H1 (cell line): ENCODE results near the gene TCP11. TPM values are rescaled to one million over a fixed set of nuclear protein-coding genes. Genes with fewer than 3 reads are reported as not detected.

ENCODE experiments used
- CEBPB ChIP-seq: IDR thresholded peaks from 2 replicates; pipeline ENCODE4 v1.6.1; 2012; ENCODE audit warnings: low read depth, low read length
- YY1 ChIP-seq: IDR thresholded peaks from 2 replicates; pipeline ENCODE4 v1.6.1; 2011; ENCODE audit warnings: low read depth, mild to moderate bottlenecking, low read length
- polyA plus RNA-seq, 7 experiments: library from polyadenylated mRNA; depleted of rRNA in 3 of 7; stranded (reverse) in 5 of 7; unstranded in 2 of 7; fragments of >200 nt in 5 of 7; fragments of 200-250 nt in 2 of 7; gene quantifications; 1 replicate in 5 of 7; 2 replicates in 1 of 7; 4 replicates in 1 of 7; pipeline versions ENCODE4 v1.2.1 to v1.2.3, GENCODE V29; 2011 to 2013; ENCODE audit warnings: missing spikeins in 2 of 7, mixed read lengths in 2 of 7
- total RNA-seq: library from RNA; stranded (reverse); fragmentation: NEBNext Ultra II Directional; extraction: Animal tissue kit (Norgen Biotek cat#: 25700); gene quantifications from 2 replicates; pipeline ENCODE4 v1.2.1, GENCODE V29; 2021
- TF ChIP-seq, protein P1 (sequence below): IDR thresholded peaks from 2 replicates; pipeline ENCODE4 v1.6.1; 2012; ENCODE audit warnings: low read length, inconsistent platforms

Gene TCP11
- total and polyA plus RNA-seq, 2 of the 8 experiments (the other 6 are each of a cell fraction or from before 2014, with no cell fraction given), result 0.11 TPM; not detected in 1

DNA sequence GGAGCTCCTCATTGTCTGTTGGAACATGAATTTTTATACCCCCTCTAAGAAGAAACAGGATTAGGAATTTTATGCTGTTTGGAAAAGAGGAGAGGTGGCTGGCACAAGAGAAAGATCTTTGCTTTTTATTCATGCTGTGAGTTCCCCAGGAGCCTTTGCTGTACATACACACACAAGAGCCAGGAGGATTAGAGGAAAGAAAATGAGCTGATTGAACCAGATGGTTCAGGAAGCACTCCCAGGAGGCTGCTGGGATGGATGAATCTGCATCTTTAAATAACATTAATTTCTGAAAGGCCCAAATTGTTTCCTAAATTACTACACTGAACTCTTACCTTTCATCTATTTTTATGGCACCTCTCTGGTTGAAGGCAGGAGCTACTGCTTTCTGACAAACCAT lies 20.1 kb upstream of the TCP11 start (continued):
- TF ChIP-seq, protein P1, sequence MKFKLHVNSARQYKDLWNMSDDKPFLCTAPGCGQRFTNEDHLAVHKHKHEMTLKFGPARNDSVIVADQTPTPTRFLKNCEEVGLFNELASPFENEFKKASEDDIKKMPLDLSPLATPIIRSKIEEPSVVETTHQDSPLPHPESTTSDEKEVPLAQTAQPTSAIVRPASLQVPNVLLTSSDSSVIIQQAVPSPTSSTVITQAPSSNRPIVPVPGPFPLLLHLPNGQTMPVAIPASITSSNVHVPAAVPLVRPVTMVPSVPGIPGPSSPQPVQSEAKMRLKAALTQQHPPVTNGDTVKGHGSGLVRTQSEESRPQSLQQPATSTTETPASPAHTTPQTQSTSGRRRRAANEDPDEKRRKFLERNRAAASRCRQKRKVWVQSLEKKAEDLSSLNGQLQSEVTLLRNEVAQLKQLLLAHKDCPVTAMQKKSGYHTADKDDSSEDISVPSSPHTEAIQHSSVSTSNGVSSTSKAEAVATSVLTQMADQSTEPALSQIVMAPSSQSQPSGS, result no peak
- TF ChIP-seq YY1 (no peak), CEBPB (no peak)
